Activated effector memory CD4-positive, alpha-beta T cell treated with Interleukin-2 at 50 U/mL for 16 hours (primary cell): Measurements from ENCODE around the gene ARL6IP6.
"Not testable (repeated sequence)": the region's sequence is repeated elsewhere in the genome, so short reads cannot be mapped to it uniquely, and the experiment has no call there.

Experiments used
- DNase-seq: peaks from one replicate; pipeline ENCODE4 v3.0.0-alpha.2; 2020

ARL6IP6 gene

GRCh38 chr2:152723918-152724317 is 5.5 kb downstream of the ARL6IP6 start:
- DNase-seq, result no peak

- DNase-seq, result no peak
Measured at GRCh38 chr2:152729844-152730243, 11.4 kb downstream of the ARL6IP6 start.

- peak; percentile 31 for DNase-seq
Measured at GRCh38 chr2:152730591-152731333, 12.3 kb downstream of the ARL6IP6 start.

- not testable (repeated sequence) for DNase-seq
Measured at GRCh38 chr2:152737509-152737908, 19.1 kb downstream of the ARL6IP6 start.

- no peak for DNase-seq
Measured at GRCh38 chr2:152738438-152738837, 20.0 kb downstream of the ARL6IP6 start.

GRCh38 chr2:152739705-152740104 is 21.3 kb downstream of the ARL6IP6 start:
- not testable (repeated sequence) for DNase-seq

- DNase-seq, result no peak
Measured at GRCh38 chr2:152740743-152741328, 22.4 kb downstream of the ARL6IP6 start.

- DNase-seq, result no peak
Measured at GRCh38 chr2:152743002-152743401, 24.6 kb downstream of the ARL6IP6 start.

- DNase-seq, result not testable (repeated sequence)
Measured at GRCh38 chr2:152747751-152748150, 29.3 kb downstream of the ARL6IP6 start.

- no peak for DNase-seq
Measured at GRCh38 chr2:152755029-152755428, 36.6 kb downstream of the ARL6IP6 start.

GRCh38 chr2:152759290-152760072 is 41.1 kb downstream of the ARL6IP6 start:
- DNase-seq, result no peak

- DNase-seq, result no peak
Measured at GRCh38 chr2:152761214-152761613, 42.8 kb downstream of the ARL6IP6 start.

- no peak for DNase-seq
Measured at GRCh38 chr2:152762202-152762601, 43.8 kb downstream of the ARL6IP6 start.

- not testable (repeated sequence) for DNase-seq
Measured at GRCh38 chr2:152763208-152763607, 44.8 kb downstream of the ARL6IP6 start.

- no peak for DNase-seq
Measured at GRCh38 chr2:152763651-152764050, 45.2 kb downstream of the ARL6IP6 start.

- DNase-seq, result no peak
Measured at GRCh38 chr2:152766928-152767327, 48.5 kb downstream of the ARL6IP6 start.

GRCh38 chr2:152781175-152781574 is 62.8 kb downstream of the ARL6IP6 start:
- DNase-seq, result no peak

GRCh38 chr2:152782171-152782570 is 63.8 kb downstream of the ARL6IP6 start:
- DNase-seq, result no peak

GRCh38 chr2:152790883-152791282 is 72.5 kb downstream of the ARL6IP6 start:
- DNase-seq, result no peak

GRCh38 chr2:152791979-152792378 is 73.6 kb downstream of the ARL6IP6 start:
- no peak for DNase-seq

GRCh38 chr2:152792974-152793373 is 74.6 kb downstream of the ARL6IP6 start:
- no peak for DNase-seq

- no peak for DNase-seq
Measured at GRCh38 chr2:152796941-152797340, 78.5 kb downstream of the ARL6IP6 start.

- no peak for DNase-seq
Measured at GRCh38 chr2:152804687-152805408, 86.4 kb downstream of the ARL6IP6 start.
